MG63 (cell line): ENCODE data around the gene POLR2J. TPM values are rescaled to one million over a fixed set of nuclear protein-coding genes. Genes with fewer than 3 reads are reported as not detected.
"Not testable (repeated sequence)": the region's sequence is repeated elsewhere in the genome, so short reads cannot be mapped to it uniquely, and the experiment has no call there.

ENCODE experiments used
- DNase-seq: peaks from one replicate; pipeline ENCODE4 v3.0.0-alpha.2; 2020
- H3K27me3 ChIP-seq: fragments of 250-450 bp; sonication (Bioruptor Pico); 2 replicates; pipeline ENCODE4 v1.5.1; 2020; ENCODE audit warnings: mild to moderate bottlenecking, moderate library complexity
- H3K36me3 ChIP-seq: fragments of 250-450 bp; sonication (Bioruptor Pico); 2 replicates; pipeline ENCODE4 v1.5.1; 2020; ENCODE audit warnings: mild to moderate bottlenecking, moderate library complexity
- H3K4me3 ChIP-seq: fragments of 250-450 bp; sonication (Bioruptor Pico); 2 replicates; pipeline ENCODE4 v1.5.1; 2020; ENCODE audit warnings: mild to moderate bottlenecking, moderate library complexity
- H3K9me3 ChIP-seq: fragments of 250-450 bp; sonication (Bioruptor Pico); 2 replicates; pipeline ENCODE4 v1.5.1; 2020; ENCODE audit warnings: mild to moderate bottlenecking, moderate library complexity
- total RNA-seq: library from RNA; depleted of rRNA; stranded (reverse); fragments of >200 nt; shearing (Covaris generic); gene quantifications from 2 replicates; pipeline ENCODE4 v1.2.3, GENCODE V29; 2014; ENCODE audit warnings: low replicate concordance

The POLR2J gene
- total RNA-seq, 1 experiment from 2014 or later: 45.5 TPM

DNA sequence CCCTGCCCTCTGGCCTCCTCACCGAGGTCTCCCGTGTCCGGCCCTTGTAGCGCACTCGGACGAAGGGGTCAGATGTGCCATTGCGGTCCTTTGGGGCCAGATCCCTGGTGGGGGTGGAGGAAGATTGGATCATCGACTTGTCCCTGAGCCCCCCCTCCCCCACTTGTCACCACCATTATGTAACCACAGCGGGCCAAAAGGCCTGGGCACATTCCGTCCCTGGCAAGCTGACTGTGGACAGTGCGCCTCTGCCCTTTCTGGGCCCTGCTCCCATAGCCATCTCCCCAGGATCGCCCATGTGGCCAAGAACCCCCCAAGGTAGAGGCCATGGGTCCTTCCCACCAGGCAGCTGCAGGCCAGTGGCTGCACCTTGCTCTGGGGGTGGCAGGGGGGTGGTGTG is 24.4 kb upstream of the POLR2J start:
- H3K36me3 ChIP-seq, H3K4me3 ChIP-seq, DNase-seq, H3K9me3 ChIP-seq, H3K27me3 ChIP-seq: not testable (repeated sequence)

- H3K4me3 ChIP-seq, H3K27me3 ChIP-seq, H3K36me3 ChIP-seq, H3K9me3 ChIP-seq, DNase-seq: not testable (repeated sequence)
Observed at GRCh38 chr7:102498321-102498720, 19.6 kb upstream of the POLR2J start.

GRCh38 chr7:102497308-102497707 is 18.6 kb upstream of the POLR2J start:
- H3K36me3 ChIP-seq, DNase-seq, H3K4me3 ChIP-seq, H3K27me3 ChIP-seq, H3K9me3 ChIP-seq: not testable (repeated sequence)

DNA sequence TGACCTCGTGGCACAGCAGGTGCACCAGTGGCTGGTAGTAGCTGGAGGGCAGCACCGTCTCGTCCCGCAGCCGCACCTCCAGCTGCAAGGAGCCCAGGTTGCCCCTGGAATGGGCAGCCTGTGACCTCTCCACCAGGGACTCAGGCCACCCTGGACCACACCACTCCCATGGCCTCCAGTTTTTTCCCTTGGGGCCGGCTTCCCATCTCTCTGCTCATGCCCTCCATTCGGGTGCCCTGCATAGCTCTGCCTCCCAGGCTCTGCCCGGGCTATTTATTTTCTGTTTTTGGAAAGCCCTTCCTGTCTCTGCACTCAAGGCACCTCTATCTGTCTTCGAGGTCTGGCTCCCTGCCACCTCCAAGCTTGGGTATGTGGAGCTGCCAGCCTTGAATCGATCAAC is 18.1 kb upstream of the POLR2J start:
- not testable (repeated sequence) for H3K36me3 ChIP-seq, DNase-seq, H3K4me3 ChIP-seq, H3K9me3 ChIP-seq, H3K27me3 ChIP-seq

DNA sequence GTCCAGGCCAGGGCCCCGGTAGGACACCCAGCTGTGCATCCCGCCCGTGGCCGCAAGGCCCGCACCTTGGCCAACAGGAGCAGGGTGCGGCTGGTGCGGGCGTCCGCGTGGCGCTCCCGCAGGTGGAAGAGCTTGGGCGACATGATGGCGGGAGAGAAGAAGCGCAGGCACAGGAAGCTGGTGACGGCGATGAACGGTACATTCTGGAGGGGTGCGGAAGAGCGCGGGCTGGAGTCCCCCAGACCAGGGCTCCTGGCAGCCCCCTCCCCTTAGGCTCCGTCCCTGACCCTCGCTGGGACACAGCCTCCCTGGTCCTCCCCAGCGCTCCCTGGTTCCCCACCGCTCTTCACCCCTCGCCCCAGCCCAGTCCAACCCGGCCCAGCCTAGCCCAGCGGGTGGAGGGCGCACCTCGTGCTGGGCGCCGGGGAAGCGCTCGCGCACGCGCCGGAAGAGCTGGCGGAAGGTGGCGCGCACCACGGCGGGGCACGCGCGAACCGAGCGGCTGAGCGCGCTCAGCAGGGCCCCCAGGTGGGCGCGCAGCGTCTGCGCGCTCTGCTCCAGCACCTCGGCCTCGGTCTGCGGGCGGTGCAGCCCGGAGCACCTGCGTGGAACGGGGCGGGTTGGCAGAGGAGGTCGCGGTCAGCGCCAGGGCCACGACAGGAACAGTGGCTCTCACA is 15.9 kb upstream of the POLR2J start:
- not testable (repeated sequence) for DNase-seq, H3K4me3 ChIP-seq, H3K27me3 ChIP-seq, H3K9me3 ChIP-seq, H3K36me3 ChIP-seq

DNA sequence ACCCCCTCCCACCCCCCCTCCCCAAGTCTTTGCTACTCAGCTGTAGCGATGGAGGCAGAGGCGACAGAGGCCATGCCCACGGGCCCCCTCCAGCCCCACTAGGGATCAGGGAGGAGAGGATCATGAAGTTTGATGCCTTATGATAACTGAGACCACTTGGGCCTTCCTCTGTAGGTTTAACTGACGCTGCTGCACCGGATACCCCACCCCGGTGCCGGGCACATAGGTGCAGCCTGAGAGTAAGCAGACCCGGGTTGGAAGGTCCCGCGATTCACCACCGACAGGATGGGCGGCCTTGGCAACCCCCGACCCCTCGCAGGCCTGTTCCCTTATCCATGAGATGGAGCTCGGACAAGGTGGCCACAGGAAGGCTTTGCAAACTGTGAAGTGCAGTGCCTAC is 15.3 kb upstream of the POLR2J start:
- not testable (repeated sequence) for H3K4me3 ChIP-seq, H3K36me3 ChIP-seq, DNase-seq, H3K9me3 ChIP-seq, H3K27me3 ChIP-seq

DNA sequence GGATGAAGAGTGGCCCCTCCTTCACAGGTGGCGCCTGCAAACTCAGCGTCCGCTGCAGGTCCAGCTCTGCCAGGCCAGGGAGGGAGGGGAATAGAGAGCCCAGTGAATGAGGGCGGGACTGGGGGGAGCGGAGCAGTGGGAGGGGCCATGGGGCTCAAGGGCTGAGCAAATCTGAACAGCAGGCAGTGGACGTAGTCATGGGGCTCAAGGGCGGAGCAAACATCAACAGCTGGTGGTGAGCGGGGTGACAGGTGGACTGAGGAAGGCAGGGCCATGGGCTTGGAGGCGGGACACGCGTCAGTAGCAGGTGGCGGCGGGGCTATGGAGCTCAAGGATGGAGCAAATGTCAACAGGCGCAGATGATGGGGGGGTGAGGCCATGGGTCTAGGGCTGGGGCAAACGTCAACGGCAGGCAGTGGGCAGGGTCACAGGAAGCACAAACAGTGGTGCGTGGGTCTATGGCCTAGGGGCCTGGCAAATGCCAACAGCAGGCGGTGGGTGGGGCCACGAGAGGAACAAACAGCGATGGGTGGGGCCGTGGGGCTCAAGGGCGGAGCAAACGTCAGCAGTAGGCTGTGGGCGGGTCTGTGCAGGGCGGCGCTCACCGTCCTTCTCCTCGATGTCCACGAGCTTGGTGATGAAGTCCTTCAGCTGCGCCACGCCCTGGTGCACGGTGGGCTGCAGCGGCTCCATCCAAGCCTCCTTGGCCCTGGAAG is 14.7 kb upstream of the POLR2J start:
- not testable (repeated sequence) for H3K36me3 ChIP-seq, H3K27me3 ChIP-seq, H3K9me3 ChIP-seq, H3K4me3 ChIP-seq, DNase-seq

DNA sequence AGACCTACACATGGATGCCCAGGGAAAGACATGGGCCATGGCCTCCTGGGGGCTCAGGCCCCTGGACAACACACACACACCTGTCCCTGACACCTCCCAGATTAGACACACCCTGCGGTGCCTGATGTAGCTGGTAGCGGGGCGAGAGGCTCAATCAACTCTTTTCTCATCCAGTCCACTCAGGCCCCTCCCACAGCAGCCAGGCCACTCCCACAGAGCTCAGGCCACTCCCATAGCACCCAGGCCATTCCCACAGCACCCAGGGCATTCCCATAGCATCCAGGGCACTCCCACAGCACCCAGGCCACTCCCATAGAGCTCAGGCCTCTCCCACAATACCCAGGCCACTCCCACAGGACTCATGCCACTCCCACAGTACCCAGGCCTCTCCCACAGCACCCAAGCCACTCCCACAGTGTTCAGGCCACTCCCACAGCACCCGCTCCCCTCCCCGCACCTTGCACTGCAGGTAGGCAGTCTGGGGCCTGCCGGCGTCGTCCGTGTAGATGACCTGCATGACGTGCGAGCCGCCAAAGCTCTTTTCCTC is 11.9 kb upstream of the POLR2J start:
- H3K36me3 ChIP-seq, H3K4me3 ChIP-seq, H3K9me3 ChIP-seq, H3K27me3 ChIP-seq, DNase-seq: not testable (repeated sequence)

GRCh38 chr7:102484317-102484716 is 5.6 kb upstream of the POLR2J start:
- not testable (repeated sequence) for DNase-seq, H3K4me3 ChIP-seq, H3K27me3 ChIP-seq, H3K36me3 ChIP-seq, H3K9me3 ChIP-seq

DNA sequence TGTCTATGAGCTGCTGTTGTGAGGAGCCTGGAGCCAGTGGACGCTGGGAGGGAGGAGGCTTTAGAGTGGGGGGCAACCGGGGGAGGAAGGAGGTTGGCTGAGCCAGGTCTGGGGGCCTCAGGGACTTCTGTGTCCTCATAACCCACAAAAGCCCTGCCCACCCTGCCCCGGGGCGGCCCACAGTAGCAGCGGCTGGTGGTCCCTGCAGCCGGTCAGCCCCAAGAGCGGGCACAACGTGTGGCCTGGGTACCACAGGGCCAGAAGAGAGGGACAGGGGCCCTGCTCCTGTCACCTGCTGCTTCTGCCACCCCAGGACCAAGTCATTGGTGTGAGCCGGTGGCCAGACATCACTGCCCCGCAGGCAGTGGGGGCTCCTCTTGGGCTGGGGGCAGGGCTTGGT is 3.2 kb upstream of the POLR2J start:
- H3K36me3 ChIP-seq, H3K9me3 ChIP-seq, H3K4me3 ChIP-seq, H3K27me3 ChIP-seq, DNase-seq: not testable (repeated sequence)

DNA sequence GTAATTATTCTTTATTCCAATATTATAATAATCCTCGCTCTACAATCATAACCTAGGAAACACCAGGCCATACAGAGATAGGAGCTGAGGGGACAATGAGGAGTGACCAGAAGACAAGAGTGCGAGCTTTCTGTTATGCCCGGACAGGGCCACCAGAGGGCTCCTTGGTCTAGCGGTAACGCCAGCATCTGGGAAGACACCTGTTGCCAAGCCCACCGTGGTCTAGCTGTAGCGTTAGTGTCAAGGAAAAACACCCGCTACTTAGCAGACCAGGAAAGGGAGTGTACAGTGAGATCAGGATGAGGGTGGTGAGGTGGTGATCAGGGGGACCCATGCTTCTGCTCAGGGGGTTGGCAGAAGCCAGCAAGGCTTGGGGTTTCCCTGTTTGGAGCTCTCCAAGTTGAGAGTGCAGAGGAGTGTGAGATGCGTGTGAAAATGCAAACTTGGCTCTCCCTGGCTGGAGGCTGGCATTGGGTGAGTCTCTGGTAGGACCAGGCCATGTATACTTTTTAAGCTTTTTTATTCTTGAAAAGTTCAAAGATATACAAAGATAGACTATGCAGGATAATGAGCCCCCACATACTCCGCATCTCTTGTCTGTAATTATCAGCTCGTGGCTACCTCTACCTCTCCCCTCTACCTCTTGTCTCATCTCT is 1.4 kb upstream of the POLR2J start:
- peak; percentile 42 for DNase-seq
- not testable (repeated sequence) for H3K4me3 ChIP-seq, H3K9me3 ChIP-seq, H3K36me3 ChIP-seq, H3K27me3 ChIP-seq

GRCh38 chr7:102479209-102479584 is 475 bp upstream of the POLR2J start:
- H3K27me3 ChIP-seq, H3K4me3 ChIP-seq, H3K9me3 ChIP-seq, DNase-seq, H3K36me3 ChIP-seq: not testable (repeated sequence)

DNA sequence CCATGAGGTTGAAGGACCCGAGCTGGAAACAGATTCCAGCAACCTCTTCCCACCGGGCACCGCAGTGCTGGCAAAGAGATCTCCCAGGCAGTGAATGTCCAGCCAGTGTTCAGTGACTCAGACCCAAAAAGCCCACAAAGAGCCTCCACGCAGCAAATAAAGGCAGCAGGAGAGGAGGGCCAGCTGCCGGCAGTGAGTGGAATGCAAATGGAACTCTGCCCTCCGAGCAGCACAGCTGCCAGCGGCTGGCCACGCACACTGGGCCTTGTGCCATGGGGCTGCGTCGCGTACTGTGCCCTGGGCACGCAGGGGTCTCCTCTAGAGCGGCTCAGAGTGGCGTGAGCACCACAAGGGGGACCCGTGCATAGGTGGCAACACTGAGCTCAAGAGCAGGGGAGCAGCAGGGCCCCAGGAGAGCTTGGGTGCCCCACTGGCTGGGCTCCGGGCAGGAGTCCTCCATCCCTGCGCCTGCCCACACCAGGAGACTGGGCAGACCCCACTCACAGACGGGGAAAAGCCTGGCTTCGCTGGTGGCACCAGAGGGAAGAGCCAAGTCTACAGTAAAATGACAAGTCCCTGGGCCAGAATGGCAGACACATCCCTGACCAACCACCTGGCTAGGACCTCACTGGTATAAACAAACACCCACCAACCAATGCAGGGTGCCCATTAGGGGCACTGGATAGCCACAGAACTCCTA is 3.8 kb downstream of the POLR2J start:
- H3K4me3 ChIP-seq, H3K9me3 ChIP-seq, H3K36me3 ChIP-seq, H3K27me3 ChIP-seq: not testable (repeated sequence)
- peak; percentile 55 for DNase-seq

DNA sequence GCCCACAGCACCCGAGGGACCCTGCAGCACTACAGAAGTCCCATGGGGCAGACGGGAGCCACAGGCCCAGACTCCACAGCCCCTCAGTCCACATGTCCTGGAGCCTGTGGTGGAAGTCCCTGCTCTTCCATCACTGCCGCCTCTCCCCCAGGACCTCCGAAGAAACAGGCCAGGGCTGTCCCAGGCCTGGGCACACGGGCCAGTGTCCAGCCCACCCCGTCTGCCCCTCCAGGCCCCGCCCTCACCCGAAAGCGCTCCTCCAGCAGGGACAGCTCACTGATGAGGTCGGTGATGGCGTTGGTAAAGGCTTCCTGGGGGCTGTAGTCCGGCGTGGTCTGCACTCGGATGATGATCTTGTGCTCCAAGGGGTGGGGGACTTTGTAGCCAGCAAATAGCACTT is 4.6 kb downstream of the POLR2J start:
- H3K4me3 ChIP-seq, DNase-seq, H3K9me3 ChIP-seq, H3K27me3 ChIP-seq, H3K36me3 ChIP-seq: not testable (repeated sequence)

DNA sequence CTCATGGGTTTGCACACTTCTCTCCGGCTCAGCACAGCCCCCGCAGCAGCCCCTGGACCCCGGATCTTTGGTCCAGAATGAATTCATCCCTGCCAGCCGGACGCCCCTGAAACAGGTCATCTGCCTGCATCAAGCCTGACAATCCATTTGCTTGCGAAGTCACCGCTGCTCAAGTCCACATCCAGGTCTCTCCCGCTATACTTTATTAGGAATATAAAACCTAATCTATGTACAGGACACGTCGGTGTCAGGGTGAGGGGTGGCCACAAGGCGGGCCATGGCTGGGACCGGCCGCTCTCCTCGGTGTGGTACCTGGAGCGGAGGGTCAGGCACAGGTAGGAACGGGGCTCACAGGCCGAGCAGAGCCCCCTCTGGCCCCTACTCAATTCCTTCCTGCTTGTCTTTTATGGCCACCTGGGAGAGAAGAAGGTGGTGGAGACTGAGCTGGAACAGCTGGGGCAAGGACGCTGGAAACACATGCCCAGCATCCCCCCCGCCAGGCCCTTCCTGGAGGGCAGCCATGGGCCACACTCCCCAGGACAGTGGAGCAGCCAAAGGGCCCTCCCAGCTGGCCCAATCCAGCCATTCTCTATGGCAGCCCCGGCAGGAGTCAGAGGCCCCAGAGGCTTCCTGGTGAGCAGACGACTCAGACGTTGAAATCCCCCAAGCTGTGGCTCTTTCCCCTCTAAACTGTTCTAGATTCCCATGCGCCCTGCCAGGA is 5.3 kb downstream of the POLR2J start:
- no peak overlapping the region for H3K4me3 ChIP-seq
- peaks cover 3% of the 10 kb centered on the region; the same call in 1 of the 2 replicates for H3K36me3 ChIP-seq
- DNase-seq: no peak
- H3K9me3 ChIP-seq: no peaks in the 10 kb centered on the region
- no peaks in the 10 kb centered on the region for H3K27me3 ChIP-seq

DNA sequence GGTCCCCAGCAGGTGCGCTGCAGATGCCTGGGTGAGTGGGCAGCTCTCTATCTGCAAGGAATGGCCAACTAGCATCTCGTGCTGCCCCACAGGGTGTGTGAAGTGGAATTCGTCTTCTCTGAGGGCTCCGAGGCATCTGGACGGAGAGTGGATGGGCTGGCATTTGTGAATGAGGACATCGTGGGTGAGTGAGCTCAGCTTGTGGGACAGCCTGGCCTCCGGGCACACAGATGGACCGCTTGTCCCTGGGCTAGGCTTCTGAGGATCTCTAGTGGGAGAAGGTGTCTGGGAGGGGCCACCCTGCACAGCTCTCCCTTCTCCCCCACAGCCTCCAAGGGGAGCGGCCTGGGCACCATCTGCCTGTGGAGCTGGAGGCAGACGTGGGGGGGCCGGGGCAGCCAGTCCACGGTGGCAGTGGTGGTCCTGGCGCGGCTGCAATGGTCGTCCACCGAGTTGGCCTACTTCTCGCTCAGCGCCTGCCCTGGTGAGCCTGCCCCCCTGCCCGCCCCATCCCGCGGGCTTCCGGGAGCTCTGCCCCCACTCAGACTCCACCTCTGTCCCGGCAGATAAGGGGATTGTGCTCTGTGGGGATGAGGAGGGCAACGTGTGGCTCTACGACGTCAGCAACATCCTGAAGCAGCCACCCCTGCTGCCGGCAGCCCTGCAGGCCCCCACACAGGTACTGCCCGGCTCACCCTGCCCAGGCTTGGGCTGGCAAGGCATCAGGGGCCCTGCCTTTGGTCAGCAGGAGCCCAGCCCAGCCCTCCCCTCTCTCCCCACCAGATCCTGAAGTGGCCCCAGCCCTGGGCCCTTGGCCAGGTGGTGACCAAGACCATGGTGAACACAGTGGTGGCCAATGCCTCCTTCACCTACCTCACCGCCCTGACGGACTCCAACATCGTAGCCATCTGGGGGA is 6.3 kb downstream of the POLR2J start:
- H3K27me3 ChIP-seq: no peaks in the 10 kb centered on the region
- no peak for DNase-seq
- peaks cover 3% of the 10 kb centered on the region; the same call in 1 of the 2 replicates for H3K36me3 ChIP-seq
- H3K4me3 ChIP-seq: no peak overlapping the region
- no peaks in the 10 kb centered on the region for H3K9me3 ChIP-seq
